Uterus (tissue), 2 donors: ENCODE results near the gene SSBP3.

Experiments used
- POLR2A ChIP-seq, 2 donors: fragments of 450-650 bp; IDR thresholded peaks; one replicate each; pipeline ENCODE4 v1.6.1; 2016; ENCODE audit warnings: antibody characterized with exemption in 2 of 2, mild to moderate bottlenecking in 1 of 2, moderate library complexity in 1 of 2
- TF ChIP-seq, protein P1 (sequence below), 4 experiments: fragments of 200-600 bp in 2 of 4; fragments of 450-650 bp in 2 of 4; sonication (generic) in 2 of 4; IDR thresholded peaks; one replicate each; pipeline ENCODE4 v1.5.1; 2016 to 2019; ENCODE audit warnings: antibody characterized with exemption in 4 of 4, mild to moderate bottlenecking in 2 of 4, moderate library complexity in 1 of 4

GRCh38 chr1:54259546-54260140, 146.6 kb downstream of the SSBP3 start:
- TF ChIP-seq, protein P1, sequence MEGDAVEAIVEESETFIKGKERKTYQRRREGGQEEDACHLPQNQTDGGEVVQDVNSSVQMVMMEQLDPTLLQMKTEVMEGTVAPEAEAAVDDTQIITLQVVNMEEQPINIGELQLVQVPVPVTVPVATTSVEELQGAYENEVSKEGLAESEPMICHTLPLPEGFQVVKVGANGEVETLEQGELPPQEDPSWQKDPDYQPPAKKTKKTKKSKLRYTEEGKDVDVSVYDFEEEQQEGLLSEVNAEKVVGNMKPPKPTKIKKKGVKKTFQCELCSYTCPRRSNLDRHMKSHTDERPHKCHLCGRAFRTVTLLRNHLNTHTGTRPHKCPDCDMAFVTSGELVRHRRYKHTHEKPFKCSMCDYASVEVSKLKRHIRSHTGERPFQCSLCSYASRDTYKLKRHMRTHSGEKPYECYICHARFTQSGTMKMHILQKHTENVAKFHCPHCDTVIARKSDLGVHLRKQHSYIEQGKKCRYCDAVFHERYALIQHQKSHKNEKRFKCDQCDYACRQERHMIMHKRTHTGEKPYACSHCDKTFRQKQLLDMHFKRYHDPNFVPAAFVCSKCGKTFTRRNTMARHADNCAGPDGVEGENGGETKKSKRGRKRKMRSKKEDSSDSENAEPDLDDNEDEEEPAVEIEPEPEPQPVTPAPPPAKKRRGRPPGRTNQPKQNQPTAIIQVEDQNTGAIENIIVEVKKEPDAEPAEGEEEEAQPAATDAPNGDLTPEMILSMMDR (IDR thresholded peaks at IDR 0.05) = no peak
- TF ChIP-seq POLR2A (IDR thresholded peaks at IDR 0.05) = no peak
